ENCODE measurements around the gene KCNC4.

DNA sequence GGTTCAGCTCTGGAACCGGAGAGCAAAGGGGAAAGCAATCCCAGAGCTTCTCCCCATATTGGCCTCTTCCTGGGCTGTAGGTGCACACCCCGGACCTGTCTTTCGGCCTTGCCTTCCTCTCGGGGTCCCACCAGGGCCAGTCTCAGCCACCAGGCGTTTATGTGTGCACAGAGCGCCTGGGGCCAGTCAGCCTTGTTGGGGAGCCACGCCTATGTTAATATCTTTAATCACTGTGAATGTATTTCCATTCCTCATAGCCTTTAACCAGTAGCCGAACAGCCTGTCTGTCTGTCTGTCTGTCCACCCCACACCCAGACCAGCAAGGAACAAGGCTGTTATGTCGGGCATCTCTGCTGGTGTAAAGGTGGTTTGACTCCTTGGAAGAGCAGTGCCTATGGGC, 18.8 kb downstream of the KCNC4 start:
- TF ChIP-seq EZH2 (IDR thresholded peaks at IDR 0.05; ENCODE audit: insufficient read depth, poor library complexity, severe bottlenecking) (no peak), EZH2phosphoT487 (IDR thresholded peaks at IDR 0.05; ENCODE audit: insufficient read depth, low read depth) (no peak)
